ENCODE data around the gene MDH1. TPM values are rescaled to one million over a fixed set of nuclear protein-coding genes. Genes with fewer than 3 reads are reported as not detected.
A peak's percentile ranks its signal among the peaks of the same experiment; 100 is the strongest.
"Not testable (repeated sequence)": the region's sequence is repeated elsewhere in the genome, so short reads cannot be mapped to it uniquely, and the experiment has no call there.

The MDH1 gene
- total RNA-seq, 1 donor from 2014 or later: 104 TPM

GRCh38 chr2:63587814-63588384, 864 bp upstream of the MDH1 start:
- peak in 1 of 2 donors; percentile 1 for DNase-seq (ENCODE audit: low read depth in 2 of 2)

DNA sequence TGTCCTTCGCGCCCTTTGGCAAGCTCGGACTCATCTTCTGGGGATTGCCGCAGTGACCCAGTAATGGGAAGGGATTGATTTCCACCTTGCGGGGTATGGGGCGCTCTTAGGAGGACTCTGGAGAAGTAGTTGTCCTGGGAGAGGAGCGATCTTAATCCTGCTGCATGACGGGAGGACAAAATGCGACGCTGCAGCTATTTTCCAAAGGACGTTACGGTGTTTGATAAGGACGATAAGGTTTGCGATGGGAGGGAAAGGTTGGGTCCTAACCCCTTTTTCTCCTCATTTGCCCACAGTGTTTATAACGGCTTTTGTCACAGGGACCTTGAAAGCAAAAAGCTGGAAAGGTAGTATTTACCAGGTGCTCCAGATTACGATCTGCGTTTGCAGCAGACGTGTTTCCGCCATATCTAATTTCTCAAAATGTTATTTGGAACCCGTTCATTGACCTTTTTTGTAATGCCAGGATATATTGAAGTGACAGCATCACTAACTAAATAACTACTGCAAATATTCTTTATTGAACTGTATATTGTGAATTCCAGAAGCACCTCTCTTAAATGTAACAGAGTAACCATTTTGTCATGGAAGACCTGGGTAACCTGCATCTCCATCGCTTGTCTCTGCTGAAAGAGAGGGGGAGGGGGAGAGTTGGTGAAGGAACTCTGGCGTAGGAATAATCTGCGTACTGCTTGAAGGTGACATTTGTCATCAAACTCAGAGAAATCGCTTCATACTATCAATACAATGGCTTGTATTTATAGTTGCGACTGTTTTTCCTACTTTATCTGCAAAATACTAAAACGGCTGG, 590 bp downstream of the MDH1 start:
- peak in 1 of 2 donors; percentile 15 for DNase-seq (ENCODE audit: low read depth in 2 of 2)

- no peak for DNase-seq (ENCODE audit: low read depth in 2 of 2)
Measured at GRCh38 chr2:63590626-63591408, 2.1 kb downstream of the MDH1 start.

GRCh38 chr2:63591566-63592175, 2.9 kb downstream of the MDH1 start:
- DNase-seq (ENCODE audit: low read depth in 2 of 2): no peak

GRCh38 chr2:63594660-63595059, 5.9 kb downstream of the MDH1 start:
- peak in 1 of 2 donors; percentile 7 for DNase-seq (ENCODE audit: low read depth in 2 of 2)

GRCh38 chr2:63596401-63596883, 7.7 kb downstream of the MDH1 start:
- DNase-seq (ENCODE audit: low read depth in 2 of 2): no peak

DNA sequence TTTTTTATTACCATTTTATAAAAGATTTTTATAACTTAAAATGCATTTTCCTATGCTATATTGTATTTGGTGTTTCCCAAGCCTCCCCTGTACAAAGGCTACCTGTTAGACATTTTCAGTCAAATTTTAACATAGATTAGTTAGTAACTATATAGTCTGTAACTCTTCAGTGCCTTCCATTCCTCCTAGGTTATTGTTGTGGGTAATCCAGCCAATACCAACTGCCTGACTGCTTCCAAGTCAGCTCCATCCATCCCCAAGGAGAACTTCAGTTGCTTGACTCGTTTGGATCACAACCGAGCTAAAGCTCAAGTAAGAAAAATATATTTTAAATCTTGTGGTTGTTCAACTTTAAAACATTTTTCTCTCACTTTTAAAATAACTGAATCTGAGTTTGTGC, 10.2 kb downstream of the MDH1 start:
- no peak for DNase-seq (ENCODE audit: low read depth in 2 of 2)

DNA sequence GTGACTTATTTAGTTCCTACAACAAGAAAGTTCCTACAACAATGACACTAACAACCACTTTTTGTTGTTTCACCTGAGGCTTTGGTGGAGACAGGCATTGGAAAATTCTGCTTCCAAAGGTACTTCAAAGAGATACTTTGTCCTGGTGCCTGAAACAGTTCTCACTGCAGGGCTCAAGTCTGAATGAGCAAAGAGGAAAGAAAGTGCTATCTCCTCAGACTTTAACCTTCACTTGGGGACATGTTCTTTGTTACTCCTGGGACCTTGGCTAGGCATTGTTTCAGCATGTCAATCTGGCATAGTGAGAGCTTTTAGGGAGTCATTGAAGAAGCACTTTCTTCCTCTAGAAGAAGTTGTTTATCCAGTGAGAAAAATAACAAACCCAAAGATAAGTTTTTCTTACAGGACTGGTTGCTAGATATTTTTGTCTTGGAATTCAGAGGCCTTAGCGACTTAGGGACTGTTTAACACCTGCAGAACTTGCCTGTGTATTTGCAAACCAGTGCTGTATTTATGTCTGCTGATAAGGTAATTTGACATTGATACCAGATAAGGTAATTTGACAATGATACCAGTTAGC, 12.2 kb downstream of the MDH1 start:
- no peak for DNase-seq (ENCODE audit: low read depth in 2 of 2)

- no peak for DNase-seq (ENCODE audit: low read depth in 2 of 2)
Measured at GRCh38 chr2:63604666-63605065, 15.9 kb downstream of the MDH1 start.

- DNase-seq (ENCODE audit: low read depth in 2 of 2): not testable (repeated sequence)
Measured at GRCh38 chr2:63608865-63609264, 20.1 kb downstream of the MDH1 start.

DNA sequence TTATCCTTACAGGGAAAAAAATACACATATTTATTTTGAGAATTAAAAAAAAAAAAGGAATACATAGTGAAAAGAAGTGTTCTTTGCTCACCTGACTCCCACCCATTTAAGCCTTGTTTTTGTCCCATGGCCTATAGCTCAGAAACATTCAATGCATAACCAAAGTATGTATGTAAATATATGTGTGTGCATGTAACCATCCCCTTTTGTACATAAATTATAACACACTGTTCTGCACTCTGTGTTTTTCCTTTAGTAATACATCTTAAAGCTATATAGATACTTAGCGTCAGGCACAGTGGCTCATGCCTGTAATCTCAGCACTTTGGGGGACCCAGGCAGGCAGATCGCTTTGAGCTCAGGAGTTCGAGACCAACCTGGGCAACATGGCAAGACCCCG, 21.8 kb downstream of the MDH1 start:
- DNase-seq (ENCODE audit: low read depth in 2 of 2): no peak

DNA sequence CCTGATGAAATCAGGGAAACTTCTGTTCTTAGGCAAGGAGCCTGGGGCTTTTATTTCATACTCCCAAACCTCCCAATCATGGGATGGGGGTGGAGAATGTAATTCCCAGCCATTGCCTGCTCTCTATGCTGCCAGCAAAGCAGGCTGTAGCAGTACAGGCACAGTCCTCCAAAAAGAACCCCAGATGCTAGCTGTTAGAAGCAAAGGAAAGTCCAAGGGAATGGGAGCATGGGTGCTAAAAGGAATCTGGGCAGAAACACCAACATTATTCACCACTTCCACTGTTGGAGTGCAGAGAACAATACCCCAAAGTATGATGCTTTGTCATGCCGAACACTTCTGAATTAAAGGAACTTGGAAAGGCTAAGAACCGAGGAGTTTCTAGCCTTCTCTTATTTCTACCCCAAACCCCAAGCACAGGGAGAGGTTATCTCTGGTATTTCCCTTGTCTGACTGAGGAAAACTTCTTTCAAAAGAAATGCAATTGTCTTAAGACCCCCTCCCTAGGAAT, 24.7 kb downstream of the MDH1 start:
- no peak for DNase-seq (ENCODE audit: low read depth in 2 of 2)

- no peak for DNase-seq (ENCODE audit: low read depth in 2 of 2)
Measured at GRCh38 chr2:63614448-63614968, 25.7 kb downstream of the MDH1 start.

GRCh38 chr2:63614983-63615945, 26.5 kb downstream of the MDH1 start:
- DNase-seq (ENCODE audit: low read depth in 2 of 2): peak; percentile 66 to 68

DNA sequence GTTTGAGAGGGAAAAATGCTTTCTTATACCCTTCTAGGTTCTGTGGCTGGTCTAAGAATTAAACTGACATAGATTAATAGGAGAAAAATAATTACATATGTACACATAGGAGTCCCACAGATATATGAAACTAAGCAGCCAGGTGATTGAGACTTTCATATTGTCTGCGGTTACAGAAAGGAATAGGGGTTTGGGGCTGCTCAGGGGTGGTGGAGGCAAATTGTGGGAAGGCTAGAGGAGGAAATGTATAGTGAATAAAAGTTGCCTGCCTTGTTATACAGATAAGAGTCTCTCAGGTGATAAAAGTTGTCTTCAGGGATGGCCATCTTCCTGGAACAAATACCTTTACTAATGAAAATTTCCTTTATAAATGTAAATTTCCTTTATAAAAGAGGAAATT, 28.6 kb downstream of the MDH1 start:
- no peak for DNase-seq (ENCODE audit: low read depth in 2 of 2)

DNA sequence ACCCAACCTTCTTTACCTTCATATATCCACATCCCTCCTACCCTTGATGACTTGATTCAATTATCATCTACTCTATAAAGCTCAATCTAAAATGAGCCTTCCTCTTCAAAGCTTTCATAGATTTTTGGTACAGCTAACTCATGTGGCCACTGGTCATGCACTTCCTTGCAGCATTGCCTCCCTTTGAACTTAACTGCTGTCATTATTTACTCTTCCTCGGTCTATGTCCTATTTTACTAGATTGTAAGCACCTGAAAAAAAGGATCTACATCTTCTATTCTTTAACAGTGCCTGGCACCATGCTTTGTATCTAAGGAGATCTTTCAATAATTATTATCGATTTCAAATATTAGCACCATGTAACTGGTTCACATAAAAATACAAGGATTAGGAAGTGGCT, 30.6 kb downstream of the MDH1 start:
- no peak for DNase-seq (ENCODE audit: low read depth in 2 of 2)

DNA sequence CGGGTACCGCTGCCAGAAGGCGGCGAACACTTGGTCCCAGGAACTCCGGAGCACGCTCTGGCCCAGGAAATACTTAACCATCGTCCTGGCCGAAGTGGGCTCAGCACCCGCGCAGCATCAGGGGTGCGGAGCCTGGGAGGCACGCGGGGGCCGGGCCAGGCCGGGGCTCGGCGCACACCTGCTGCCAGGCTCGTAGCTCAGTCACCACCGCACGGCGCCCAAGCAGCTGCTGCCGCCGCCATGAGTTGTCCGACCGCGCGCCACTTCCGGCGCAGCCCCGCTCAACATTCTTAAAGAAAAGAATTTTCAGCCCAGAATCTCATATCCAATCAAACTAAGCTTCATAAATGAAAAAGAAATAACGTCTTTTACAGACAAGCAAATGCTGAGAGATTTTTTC, 34.0 kb downstream of the MDH1 start:
- no peak for DNase-seq (ENCODE audit: low read depth in 2 of 2)

DNA sequence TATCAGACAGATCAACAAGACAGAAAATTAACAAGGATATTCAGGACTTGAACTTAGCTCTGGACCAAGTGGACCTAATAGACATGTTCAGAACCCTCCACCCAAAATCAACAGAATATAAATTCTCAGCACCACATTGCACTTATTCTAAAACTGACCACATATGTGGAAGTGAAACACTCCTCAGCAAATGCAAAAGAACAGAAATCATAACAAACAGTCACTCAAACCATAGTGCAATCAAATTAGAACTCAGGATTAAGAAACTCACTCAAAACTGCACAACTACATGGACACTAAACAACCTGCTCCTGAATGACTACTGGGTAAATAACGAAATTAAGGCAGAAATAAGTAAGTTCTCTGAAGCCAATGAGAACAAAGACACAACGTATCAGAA, 35.0 kb downstream of the MDH1 start:
- not testable (repeated sequence) for DNase-seq (ENCODE audit: low read depth in 2 of 2)

DNA sequence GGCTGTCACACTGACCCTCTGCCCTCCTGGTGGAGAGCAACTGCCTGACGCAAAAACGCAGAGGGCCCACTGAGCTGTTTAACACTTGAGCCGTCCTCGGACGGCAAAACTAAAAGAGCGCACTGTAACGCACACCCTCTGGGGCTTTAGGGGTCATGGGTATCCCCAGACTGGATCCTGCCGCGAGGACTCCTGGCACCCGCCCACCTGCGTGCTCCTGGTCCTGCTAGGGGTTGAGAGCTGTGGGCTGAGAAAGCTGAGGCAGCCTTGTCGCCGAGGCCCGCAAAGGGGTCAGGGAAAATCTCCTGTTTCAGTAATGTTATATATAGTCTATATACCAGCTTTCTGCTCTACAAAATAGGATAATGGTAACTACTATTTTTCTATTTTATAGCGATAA, 39.1 kb downstream of the MDH1 start:
- DNase-seq (ENCODE audit: low read depth in 2 of 2): no peak

DNA sequence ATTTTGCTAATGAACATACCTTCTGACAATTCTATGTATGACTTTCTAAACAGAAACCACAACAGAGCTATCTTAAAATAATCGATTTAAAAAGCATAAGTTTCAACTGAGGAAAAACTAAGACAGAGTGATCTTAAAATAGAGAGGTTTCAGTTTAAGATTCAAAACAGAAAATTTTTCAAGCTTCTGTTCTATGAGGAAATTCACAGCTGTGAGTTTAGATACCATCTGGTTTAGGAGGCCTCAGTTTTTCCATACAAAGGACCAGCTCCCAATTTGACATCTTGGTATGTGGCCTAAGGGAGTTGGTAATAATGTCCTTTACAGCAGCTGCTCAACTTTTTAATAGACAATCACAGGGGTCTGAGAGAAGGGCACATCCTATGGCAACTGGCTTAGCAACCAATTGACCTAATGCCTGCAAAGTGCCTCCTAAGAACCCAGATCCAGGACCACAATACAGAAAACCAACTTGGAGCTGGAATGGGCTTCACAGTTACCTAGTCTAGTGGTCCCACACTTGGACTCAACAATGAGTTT, 39.7 kb downstream of the MDH1 start:
- DNase-seq (ENCODE audit: low read depth in 2 of 2): no peak

Data from dermis microvascular lymphatic vessel endothelial cell (primary cell).